Gastrocnemius medialis (tissue), 4 donors: ENCODE results near the gene CHKA. TPM values are rescaled to one million over a fixed set of nuclear protein-coding genes. Genes with fewer than 3 reads are reported as not detected.
"Not testable (repeated sequence)": the region's sequence is repeated elsewhere in the genome, so short reads cannot be mapped to it uniquely, and the experiment has no call there.

Source experiments
- ATAC-seq, 2 donors: fragments of 150-250 bp; one replicate each; pipeline ENCODE4 v1.9.1; 2016
- DNase-seq, 2 donors: peaks; one replicate each; pipeline ENCODE4 v3.0.0-alpha.2; 2019
- H3K27ac ChIP-seq, 4 donors: fragments of 200-600 bp; sonication (generic); 1 replicate in 1 of 4; 2 replicates in 3 of 4; pipeline ENCODE4 v1.5.1; 2016 to 2018; ENCODE audit warnings: mild to moderate bottlenecking in 2 of 4, moderate library complexity in 1 of 4
- H3K27me3 ChIP-seq, 3 donors: fragments of 200-600 bp; sonication (generic) in 2 of 3; 1 replicate in 1 of 3; 2 replicates in 2 of 3; pipeline versions ENCODE4 v1.5.1 to v1.6.0; 2016 to 2019; ENCODE audit warnings: mild to moderate bottlenecking in 1 of 3, moderate library complexity in 1 of 3
- H3K36me3 ChIP-seq, 2 donors: fragments of 200-600 bp; sonication (generic) in 1 of 2; one replicate each; pipeline ENCODE4 v1.5.1; 2017 to 2018
- H3K4me1 ChIP-seq, 2 donors: fragments of 200-600 bp; sonication (generic) in 1 of 2; one replicate each; pipeline ENCODE4 v1.5.1; 2016 to 2017; ENCODE audit warnings: mild to moderate bottlenecking in 2 of 2
- H3K4me3 ChIP-seq, 4 donors: fragments of 200-600 bp; sonication (generic) in 3 of 4; 1 replicate in 1 of 4; 2 replicates in 3 of 4; pipeline ENCODE4 v1.5.1; 2016 to 2019; ENCODE audit warnings: mild to moderate bottlenecking in 2 of 4
- H3K9me3 ChIP-seq, 3 donors: fragments of 200-600 bp; sonication (generic) in 2 of 3; 1 replicate in 1 of 3; 2 replicates in 2 of 3; pipeline ENCODE4 v1.5.1; 2016 to 2019
- POLR2A ChIP-seq, 2 donors: fragments of 450-650 bp; IDR thresholded peaks; one replicate each; pipeline ENCODE4 v1.6.1; 2017; ENCODE audit warnings: antibody characterized with exemption in 2 of 2, mild to moderate bottlenecking in 2 of 2, moderate library complexity in 2 of 2
- in situ Hi-C, 4 donors: fragments of 200-750 bp; cut with MboI; loops; one replicate each; pipeline versions ENCODE4 v1.15.0 to v1.8.0; 2017; ENCODE audit warnings: low sequenced_read_pairs in 4 of 4
- intact Hi-C: fragments of 100-400 bp; cut with DNase I; formaldehyde crosslinking; loops from one replicate; pipeline ENCODE4 v1.15.1; 2023; ENCODE audit warnings: low total_unique reads
- total RNA-seq, 4 donors: library from RNA; depleted of rRNA; stranded (reverse); fragments of >200 nt; gene quantifications; one replicate each; pipeline versions ENCODE4 v1.1.0 to v1.2.3, GENCODE V29; 2016
- TF ChIP-seq, protein P1 (sequence below), 5 experiments: fragments of 450-650 bp in 3 of 5; fragments of 200-600 bp in 2 of 5; sonication (generic) in 2 of 5; IDR thresholded peaks in 4 of 5; conservative IDR thresholded peaks in 1 of 5; 1 replicate in 4 of 5; 2 replicates in 1 of 5; pipeline ENCODE4 v1.5.1; 2016 to 2019; ENCODE audit warnings: antibody characterized with exemption in 5 of 5, mild to moderate bottlenecking in 3 of 5, moderate library complexity in 3 of 5

The CHKA gene
- total RNA-seq, 4 donors from 2014 or later: 7.3 to 20.9 (median 12.3) TPM

DNA sequence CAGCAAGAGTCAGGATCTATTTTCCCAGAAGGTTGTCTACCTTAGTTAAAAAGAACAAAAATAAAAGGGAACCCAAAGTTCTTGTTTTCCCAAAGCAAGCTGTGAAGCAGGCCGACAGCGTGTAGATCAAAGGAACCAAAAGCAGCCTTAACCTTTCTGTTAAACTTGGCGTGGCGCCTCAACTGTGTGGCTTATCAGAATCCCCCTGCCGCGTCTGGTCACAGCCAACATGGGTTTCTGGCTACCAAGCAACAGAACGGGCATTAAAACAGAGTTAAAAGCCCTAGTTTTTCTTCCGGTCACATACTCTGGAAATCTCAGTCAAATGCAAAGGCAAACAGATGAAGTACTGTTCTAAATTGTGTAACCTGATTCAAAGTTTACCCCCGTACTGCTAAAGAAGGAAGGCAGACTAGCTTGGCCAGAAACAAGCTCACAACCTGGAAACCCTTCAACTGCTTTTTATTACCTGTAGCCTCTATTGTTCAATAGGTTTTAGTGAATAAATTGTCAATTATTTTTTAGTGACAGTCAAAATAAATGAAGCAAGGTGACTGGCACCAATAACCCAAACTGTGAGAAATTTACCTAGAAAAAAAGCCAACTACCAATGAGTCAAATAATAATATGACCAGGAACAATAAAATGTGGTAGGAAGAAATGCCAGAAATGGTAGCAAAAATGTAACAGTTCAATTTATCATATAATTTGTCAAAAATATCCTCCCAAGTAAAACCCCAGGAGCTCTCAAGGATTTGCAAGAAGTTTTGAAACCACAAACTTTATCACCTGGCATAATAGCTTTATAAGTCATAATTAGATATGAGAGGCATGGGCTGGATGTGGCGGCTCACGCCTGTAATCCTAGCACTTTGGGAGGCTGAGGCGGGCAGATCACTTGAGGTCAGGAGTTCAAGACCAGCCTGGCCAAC is 21.4 kb downstream of the CHKA start:
- no peak for ATAC-seq
- H3K4me3 ChIP-seq: peak overlapping the region; percentile 4 to 31 (median 17)

DNA sequence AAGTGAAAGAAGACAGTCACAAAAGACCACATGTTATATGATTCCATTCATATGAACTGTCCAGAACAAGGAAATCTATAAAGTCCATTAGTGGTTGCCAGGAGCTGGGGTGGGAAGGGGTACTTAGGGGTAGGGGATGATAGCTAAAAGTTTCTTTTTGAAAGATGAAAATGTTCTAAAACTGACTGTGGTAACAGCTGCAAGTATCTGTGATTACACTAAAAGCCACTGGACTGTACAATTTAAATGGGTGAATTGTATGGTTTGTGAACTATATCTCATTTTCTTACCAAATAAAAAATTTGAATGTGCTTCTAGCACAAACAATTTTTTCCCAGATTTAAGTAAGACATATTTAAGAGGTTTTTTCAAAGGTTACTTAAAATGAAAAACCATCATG is 22.1 kb downstream of the CHKA start:
- H3K36me3 ChIP-seq: no peaks in the 10 kb centered on the region
- DNase-seq (no peak), ATAC-seq (no peak)
- H3K27ac ChIP-seq: peak overlapping the region in 3 of 4 donors; percentile 27 to 43 (median 41)
- no peak for TF ChIP-seq POLR2A (IDR thresholded peaks at IDR 0.05)
- TF ChIP-seq, protein P1, sequence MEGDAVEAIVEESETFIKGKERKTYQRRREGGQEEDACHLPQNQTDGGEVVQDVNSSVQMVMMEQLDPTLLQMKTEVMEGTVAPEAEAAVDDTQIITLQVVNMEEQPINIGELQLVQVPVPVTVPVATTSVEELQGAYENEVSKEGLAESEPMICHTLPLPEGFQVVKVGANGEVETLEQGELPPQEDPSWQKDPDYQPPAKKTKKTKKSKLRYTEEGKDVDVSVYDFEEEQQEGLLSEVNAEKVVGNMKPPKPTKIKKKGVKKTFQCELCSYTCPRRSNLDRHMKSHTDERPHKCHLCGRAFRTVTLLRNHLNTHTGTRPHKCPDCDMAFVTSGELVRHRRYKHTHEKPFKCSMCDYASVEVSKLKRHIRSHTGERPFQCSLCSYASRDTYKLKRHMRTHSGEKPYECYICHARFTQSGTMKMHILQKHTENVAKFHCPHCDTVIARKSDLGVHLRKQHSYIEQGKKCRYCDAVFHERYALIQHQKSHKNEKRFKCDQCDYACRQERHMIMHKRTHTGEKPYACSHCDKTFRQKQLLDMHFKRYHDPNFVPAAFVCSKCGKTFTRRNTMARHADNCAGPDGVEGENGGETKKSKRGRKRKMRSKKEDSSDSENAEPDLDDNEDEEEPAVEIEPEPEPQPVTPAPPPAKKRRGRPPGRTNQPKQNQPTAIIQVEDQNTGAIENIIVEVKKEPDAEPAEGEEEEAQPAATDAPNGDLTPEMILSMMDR (IDR thresholded peaks at IDR 0.05 in 4 of 5, conservative IDR thresholded peaks at IDR 0.05 in 1 of 5): no peak
- intact Hi-C loops: no loop called here
- H3K9me3 ChIP-seq: no peaks in the 10 kb centered on the region
- in situ Hi-C loops: no loop called here
- peak overlapping the region in 1 of 4 donors; percentile 23 for H3K4me3 ChIP-seq
- H3K27me3 ChIP-seq: no peaks in the 10 kb centered on the region
- peaks cover 18 to 21% of the 10 kb centered on the region in 2 donors for H3K4me1 ChIP-seq

More for the DNA sequence above, 21.4 kb downstream of the CHKA start:
- no peak for DNase-seq
- no peak for TF ChIP-seq POLR2A (IDR thresholded peaks at IDR 0.05)
- TF ChIP-seq, protein P1 (IDR thresholded peaks at IDR 0.05 in 4 of 5, conservative IDR thresholded peaks at IDR 0.05 in 1 of 5): no peak
- Histone ChIP-seq H3K36me3 (no peaks in the 10 kb centered on the region), H3K27me3 (no peaks in the 10 kb centered on the region), H3K4me1 (peaks cover 18 to 21% of the 10 kb centered on the region in 2 donors), H3K27ac (peak overlapping the region; percentile 27 to 49 (median 42)), H3K9me3 (no peaks in the 10 kb centered on the region)
- intact Hi-C loops (no loop called here), in situ Hi-C loops (loop anchor here in 1 of 4 donors (5.0 kb wide), 1 partner anchor 38 kb away; no protein-coding TSS in a partner anchor)

DNA sequence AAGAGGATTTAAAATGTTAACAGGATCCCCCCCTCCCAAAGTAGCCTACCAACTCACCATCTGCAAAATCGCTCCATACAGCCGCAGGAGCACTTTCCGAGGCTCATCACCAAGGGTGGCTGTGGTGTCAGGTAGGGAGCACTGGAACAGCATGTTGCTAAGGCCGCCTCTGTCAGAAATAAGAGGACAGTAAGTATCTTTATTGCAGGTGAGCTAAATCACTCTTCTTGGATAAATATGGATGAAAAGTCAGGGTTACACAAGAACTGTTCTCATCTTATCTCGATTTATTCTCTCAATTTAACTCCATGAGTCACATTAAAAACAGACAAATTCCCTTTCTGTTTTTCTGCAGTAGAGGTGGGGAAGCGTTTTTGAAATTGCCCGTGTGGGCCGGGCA is 24.2 kb downstream of the CHKA start:
- Histone ChIP-seq H3K27me3 (no peaks in the 10 kb centered on the region), H3K4me3 (no peak overlapping the region), H3K36me3 (no peaks in the 10 kb centered on the region), H3K4me1 (peaks cover 18 to 29% of the 10 kb centered on the region in 2 donors), H3K27ac (no peak overlapping the region), H3K9me3 (no peaks in the 10 kb centered on the region)
- in situ Hi-C loops: no loop called here
- no peak for TF ChIP-seq POLR2A (IDR thresholded peaks at IDR 0.05)
- TF ChIP-seq, protein P1 (IDR thresholded peaks at IDR 0.05 in 4 of 5, conservative IDR thresholded peaks at IDR 0.05 in 1 of 5): no peak
- intact Hi-C loops: no loop called here
- no peak for ATAC-seq
- DNase-seq: no peak

DNA sequence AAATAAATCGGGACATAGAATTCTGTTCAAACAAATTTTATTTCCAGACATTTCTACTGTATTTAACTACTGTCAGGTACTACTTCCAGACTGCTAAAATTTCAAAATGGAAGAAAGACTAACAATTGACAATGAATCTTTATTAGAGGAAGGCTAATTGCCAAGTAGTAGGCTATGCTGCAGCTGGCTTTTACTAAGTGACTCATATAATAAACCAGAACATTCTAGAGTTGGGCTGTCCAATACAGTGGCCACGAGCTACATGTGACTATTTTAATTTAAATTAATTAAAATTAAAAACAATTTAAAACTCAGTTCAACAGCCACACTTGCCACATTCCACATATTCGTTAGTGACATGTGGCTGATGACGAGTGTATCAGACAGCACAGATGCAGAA is 27.6 kb downstream of the CHKA start:
- no peak overlapping the region for H3K27ac ChIP-seq
- no peak for TF ChIP-seq POLR2A (IDR thresholded peaks at IDR 0.05)
- TF ChIP-seq, protein P1 (IDR thresholded peaks at IDR 0.05 in 4 of 5, conservative IDR thresholded peaks at IDR 0.05 in 1 of 5): no peak
- intact Hi-C loops (no loop called here), in situ Hi-C loops (no loop called here)
- no peaks in the 10 kb centered on the region for H3K36me3 ChIP-seq
- H3K9me3 ChIP-seq: no peaks in the 10 kb centered on the region
- H3K4me3 ChIP-seq: no peak overlapping the region
- no peaks in the 10 kb centered on the region for H3K27me3 ChIP-seq
- no peak for ATAC-seq
- no peak for DNase-seq
- peaks cover 10 to 38% of the 10 kb centered on the region in 2 donors for H3K4me1 ChIP-seq

DNA sequence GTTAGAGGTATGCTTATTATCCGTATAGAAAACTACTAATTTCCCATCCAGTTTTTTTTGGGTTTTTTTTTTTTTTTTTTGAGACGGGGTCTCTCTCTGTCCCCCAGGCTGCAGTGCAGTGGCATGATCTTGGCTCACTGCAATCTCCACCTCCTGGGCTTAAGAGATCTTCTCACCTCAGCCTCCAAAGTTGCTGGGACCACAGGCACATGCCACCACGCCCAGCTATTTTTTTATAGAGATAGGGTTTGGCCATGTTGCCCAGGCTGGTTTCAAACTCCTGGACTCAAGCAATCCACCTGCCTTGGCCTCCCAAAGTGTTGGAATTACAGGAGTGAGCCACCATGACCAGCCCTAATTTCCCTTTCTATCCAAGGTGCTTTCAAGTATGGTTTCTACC is 28.2 kb downstream of the CHKA start:
- H3K4me3 ChIP-seq, ATAC-seq, H3K27ac ChIP-seq, H3K9me3 ChIP-seq, intact Hi-C loops, H3K27me3 ChIP-seq, DNase-seq, in situ Hi-C loops, H3K36me3 ChIP-seq: not testable (repeated sequence)
- peaks cover 9 to 36% of the 10 kb centered on the region in 2 donors for H3K4me1 ChIP-seq
